Keratinocyte (primary cell): ENCODE results near the gene MYL12A. TPM values are rescaled to one million over a fixed set of nuclear protein-coding genes. Genes with fewer than 3 reads are reported as not detected.

Experiments
- DNase-seq: peaks from one replicate; pipeline ENCODE4 v3.0.0-alpha.2; 2011; ENCODE audit warnings: low read depth, missing footprints, low spot score
- FAIRE-seq: peaks from 2 replicates; lab custom pipeline; 2011; peaks lifted over from hg19 to GRCh38; lab: Jason Lieb, UNC
- H2AFZ ChIP-seq: 2 replicates; pipeline ENCODE4 v1.6.0; 2012; ENCODE audit warnings: low read length, control low read depth, inconsistent platforms; ENCODE audit not compliant: control insufficient read depth
- H3K27ac ChIP-seq: 2 replicates; pipeline ENCODE4 v1.5.1; 2011; ENCODE audit warnings: low read length; ENCODE audit not compliant: control insufficient read depth, insufficient read depth
- H3K27me3 ChIP-seq: 3 replicates; pipeline ENCODE4 v1.6.0; 2011; ENCODE audit warnings: low read length; ENCODE audit not compliant: control insufficient read depth, insufficient read depth; ENCODE audit errors: extremely low read depth
- H3K36me3 ChIP-seq, 2 experiments: 2 replicates in 1 of 2; 3 replicates in 1 of 2; pipeline ENCODE4 v1.5.1; 2011; ENCODE audit warnings: low read length in 2 of 2, mild to moderate bottlenecking in 1 of 2; ENCODE audit not compliant: control insufficient read depth in 2 of 2, insufficient read depth in 2 of 2; ENCODE audit errors: extremely low read depth in 1 of 2
- H3K4me1 ChIP-seq: 3 replicates; pipeline ENCODE4 v1.5.1; 2011; ENCODE audit warnings: low read length; ENCODE audit not compliant: control insufficient read depth, insufficient read depth; ENCODE audit errors: extremely low read depth
- H3K4me2 ChIP-seq: 3 replicates; pipeline ENCODE4 v1.6.0; 2011; ENCODE audit warnings: low read depth, low read length; ENCODE audit not compliant: control insufficient read depth, insufficient read depth; ENCODE audit errors: extremely low read depth
- H3K4me3 ChIP-seq, 3 experiments: fragments of 200-600 bp in 1 of 3; sonication (generic) in 1 of 3; 2 replicates in 2 of 3; 3 replicates in 1 of 3; pipeline ENCODE4 v1.5.1; 2011 to 2016; ENCODE audit warnings: low read length in 3 of 3, mild to moderate bottlenecking in 3 of 3, control low read depth in 2 of 3, inconsistent platforms in 1 of 3, low read depth in 1 of 3, mixed read lengths in 1 of 3, mixed run types in 1 of 3, moderate library complexity in 1 of 3; ENCODE audit not compliant: control insufficient read depth in 2 of 3, insufficient read depth in 2 of 3; ENCODE audit errors: extremely low read depth in 1 of 3
- H3K79me2 ChIP-seq: 2 replicates; pipeline ENCODE4 v1.6.0; 2012; ENCODE audit warnings: low read length; ENCODE audit not compliant: control insufficient read depth, insufficient read depth
- H3K9ac ChIP-seq: 3 replicates; pipeline ENCODE4 v1.6.0; 2011; ENCODE audit warnings: low read length; ENCODE audit not compliant: control insufficient read depth, insufficient read depth; ENCODE audit errors: extremely low read depth
- H3K9me1 ChIP-seq: 3 replicates; pipeline ENCODE4 v1.6.0; 2011; ENCODE audit warnings: low read length; ENCODE audit not compliant: control insufficient read depth, insufficient read depth; ENCODE audit errors: extremely low read depth
- H3K9me3 ChIP-seq: 2 replicates; pipeline ENCODE4 v1.5.1; 2012; ENCODE audit warnings: low read depth, low read length; ENCODE audit not compliant: control insufficient read depth
- H4K20me1 ChIP-seq: 3 replicates; pipeline ENCODE4 v1.6.0; 2011; ENCODE audit warnings: low read length; ENCODE audit not compliant: control insufficient read depth, insufficient read depth; ENCODE audit errors: extremely low read depth
- CTCF ChIP-seq, 3 experiments: IDR thresholded peaks in 1 of 3; conservative IDR thresholded peaks in 1 of 3; optimal IDR thresholded peaks in 1 of 3; 2 replicates in 2 of 3; 3 replicates in 1 of 3; pipeline versions ENCODE3 to v1.5.1; 2011; ENCODE audit warnings: low read length in 3 of 3, mild to moderate bottlenecking in 3 of 3, moderate library complexity in 2 of 3, control low read depth in 1 of 3, inconsistent platforms in 1 of 3; ENCODE audit not compliant: insufficient read depth in 2 of 3; ENCODE audit errors: extremely low read depth in 1 of 3
- EZH2 ChIP-seq: IDR thresholded peaks from one replicate; pipeline ENCODE4 v1.6.1; 2012; ENCODE audit warnings: inconsistent platforms, mild to moderate bottlenecking, low read length, moderate library complexity
- dilution Hi-C: fragments of 300-500 bp; cut with MboI; formaldehyde crosslinking; loops from one replicate; pipeline ENCODE4 v1.7.0; 2020; ENCODE audit warnings: low sequenced_read_pairs; ENCODE audit not compliant: extremely low pct_ligation_motif_present
- polyA plus RNA-seq, 5 experiments: library from polyadenylated mRNA; depleted of rRNA in 3 of 5; stranded (reverse) in 3 of 5; stranded (forward) in 1 of 5; unstranded in 1 of 5; fragments of >200 nt; gene quantifications; 1 replicate in 1 of 5; 2 replicates in 3 of 5; 3 replicates in 1 of 5; pipeline versions ENCODE4 v1.2.1 to v1.2.3, GENCODE V29; 2011 to 2012; ENCODE audit warnings: missing spikeins in 2 of 5, low read depth in 1 of 5, low replicate concordance in 1 of 5

The MYL12A gene
- polyA plus RNA-seq, 1 donor (not counting 4 experiments of a cell fraction or from before 2014, with no cell fraction given) = 759 TPM

- no peak for FAIRE-seq
- Histone ChIP-seq H3K79me2 (peaks cover 50% of the 10 kb centered on the region), H3K4me1 (peaks cover 17% of the 10 kb centered on the region), H3K9ac (no peak overlapping the region), H3K4me3 (no peak overlapping the region), H3K27me3 (no peaks in the 10 kb centered on the region), H3K9me3 (no peaks in the 10 kb centered on the region), H3K4me2 (no peak overlapping the region), H4K20me1 (peaks cover 8% of the 10 kb centered on the region), H3K9me1 (peaks cover 6% of the 10 kb centered on the region), H3K36me3 (peaks cover 12 to 47% of the 10 kb centered on the region in 2 experiments), H2AFZ (no peak overlapping the region), H3K27ac (no peak overlapping the region)
- no peak for DNase-seq
- dilution Hi-C loops = no loop called here
- TF ChIP-seq CTCF (optimal IDR thresholded peaks at IDR 0.05 in 1 of 3, IDR thresholded peaks at IDR 0.05 in 1 of 3, conservative IDR thresholded peaks at IDR 0.05 in 1 of 3; ENCODE audit: extremely low read depth in 1 of 3, insufficient read depth in 2 of 3, low read length in 3 of 3) (no peak), EZH2 (no peak)
Observed at GRCh38 chr18:3254725-3255124, 7.1 kb downstream of the MYL12A start.

DNA sequence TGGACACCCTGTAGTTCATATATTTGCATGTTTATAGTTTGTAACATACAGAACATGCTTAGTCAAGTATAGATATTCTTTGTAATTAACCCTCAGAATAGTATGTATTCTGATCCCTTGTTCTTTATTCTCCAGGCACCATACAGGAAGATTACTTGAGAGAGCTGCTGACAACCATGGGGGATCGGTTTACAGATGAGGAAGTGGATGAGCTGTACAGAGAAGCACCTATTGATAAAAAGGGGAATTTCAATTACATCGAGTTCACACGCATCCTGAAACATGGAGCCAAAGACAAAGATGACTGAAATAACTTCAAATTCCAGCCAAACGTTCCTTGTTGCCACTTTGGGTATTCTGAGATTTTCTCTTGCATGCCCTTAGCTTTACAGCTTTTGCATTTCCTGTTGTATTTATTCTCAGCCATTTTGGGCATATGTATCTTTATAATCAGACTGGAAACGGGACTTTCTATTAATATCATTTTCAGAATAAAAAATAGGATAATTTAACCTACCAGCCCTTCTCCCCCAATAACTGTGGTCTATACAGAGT is 8.1 kb downstream of the MYL12A start:
- DNase-seq = no peak
- Histone ChIP-seq H3K4me3 (no peak overlapping the region), H3K27ac (no peak overlapping the region), H3K79me2 (peaks cover 41% of the 10 kb centered on the region), H3K9me3 (no peaks in the 10 kb centered on the region), H3K9ac (no peak overlapping the region), H3K27me3 (no peaks in the 10 kb centered on the region), H4K20me1 (peaks cover 4% of the 10 kb centered on the region), H3K4me1 (peaks cover 13% of the 10 kb centered on the region), H3K9me1 (peaks cover 6% of the 10 kb centered on the region), H3K36me3 (peaks cover 11 to 41% of the 10 kb centered on the region in 2 experiments), H3K4me2 (no peak overlapping the region), H2AFZ (no peak overlapping the region)
- FAIRE-seq = no peak
- TF ChIP-seq EZH2 (no peak), CTCF (optimal IDR thresholded peaks at IDR 0.05 in 1 of 3, IDR thresholded peaks at IDR 0.05 in 1 of 3, conservative IDR thresholded peaks at IDR 0.05 in 1 of 3; ENCODE audit: extremely low read depth in 1 of 3, insufficient read depth in 2 of 3, low read length in 3 of 3) (no peak)
- dilution Hi-C loops = no loop called here
